OCI-LY1 (cell line): ENCODE data around the gene ANKRD6.

Source experiments
- H2AFZ ChIP-seq: fragments of 200-600 bp; sonication (generic), shearing (Covaris generic); 2 replicates; pipeline ENCODE4 v1.6.0; 2014; ENCODE audit warnings: antibody characterized with exemption, mild to moderate bottlenecking, low read length
- H3F3A ChIP-seq: fragments of 200-600 bp; sonication (generic), shearing (Covaris generic); 2 replicates; pipeline ENCODE4 v1.6.0; 2014; ENCODE audit warnings: mild to moderate bottlenecking, antibody characterized with exemption, low read length, moderate library complexity; ENCODE audit not compliant: insufficient read depth
- H3K27ac ChIP-seq: fragments of 200-600 bp; sonication (generic); 2 replicates; pipeline ENCODE4 v1.5.1; 2014; ENCODE audit warnings: low read length, mixed run types, mild to moderate bottlenecking, low read depth; ENCODE audit not compliant: poor library complexity, severe bottlenecking
- H3K27me3 ChIP-seq: fragments of 200-600 bp; sonication (generic); 2 replicates; pipeline ENCODE4 v1.6.0; 2014; ENCODE audit warnings: antibody characterized with exemption, mild to moderate bottlenecking, low read length, moderate library complexity; ENCODE audit not compliant: insufficient read depth
- H3K36me3 ChIP-seq: fragments of 200-600 bp; sonication (generic); 2 replicates; pipeline ENCODE4 v1.6.1; 2014; ENCODE audit warnings: mild to moderate bottlenecking, antibody characterized with exemption, low read length, moderate library complexity, mixed read lengths; ENCODE audit not compliant: insufficient read depth
- H3K4me1 ChIP-seq: fragments of 200-600 bp; sonication (generic); 2 replicates; pipeline ENCODE4 v1.5.1; 2014; ENCODE audit warnings: mild to moderate bottlenecking, low read length, moderate library complexity; ENCODE audit not compliant: insufficient read depth, severe bottlenecking
- H3K4me2 ChIP-seq: fragments of 200-600 bp; sonication (generic), shearing (Covaris generic); 2 replicates; pipeline ENCODE4 v1.6.1; 2014; ENCODE audit warnings: low read length
- H3K4me3 ChIP-seq: fragments of 200-600 bp; sonication (generic); 2 replicates; pipeline ENCODE4 v1.5.1; 2014; ENCODE audit warnings: low read length, low read depth, mild to moderate bottlenecking, mixed read lengths; ENCODE audit not compliant: poor library complexity, severe bottlenecking
- H3K79me2 ChIP-seq: fragments of 200-600 bp; shearing (Covaris generic); 2 replicates; pipeline ENCODE4 v1.6.1; 2016; ENCODE audit warnings: mixed run types, low read length, mixed read lengths; ENCODE audit not compliant: insufficient read depth
- H3K9ac ChIP-seq: fragments of 200-600 bp; sonication (generic), shearing (Covaris generic); 2 replicates; pipeline ENCODE4 v1.6.1; 2014; ENCODE audit warnings: mild to moderate bottlenecking, low read length, mixed read lengths
- H3K9me2 ChIP-seq: fragments of 200-600 bp; sonication (generic), shearing (Covaris generic); 2 replicates; pipeline ENCODE4 v1.6.1; 2014; ENCODE audit warnings: low read depth, mild to moderate bottlenecking, low read length, mixed read lengths
- H3K9me3 ChIP-seq: fragments of 200-600 bp; shearing (Covaris generic); 2 replicates; pipeline ENCODE4 v1.6.1; 2014; ENCODE audit warnings: low read length, mixed read lengths
- H4K20me1 ChIP-seq: fragments of 200-600 bp; sonication (generic), shearing (Covaris generic); 2 replicates; pipeline ENCODE4 v1.6.0; 2016; ENCODE audit warnings: mild to moderate bottlenecking, low read length; ENCODE audit not compliant: insufficient read depth
- CTCF ChIP-seq: fragments of 200-600 bp; sonication (generic), shearing (Covaris generic); IDR thresholded peaks from 2 replicates; pipeline ENCODE4 v1.5.1; 2017; ENCODE audit warnings: mild to moderate bottlenecking, antibody characterized with exemption, low read length, moderate library complexity, mixed read lengths
- EZH2 ChIP-seq: fragments of 200-600 bp; sonication (generic), shearing (Covaris generic); IDR thresholded peaks from 2 replicates; pipeline ENCODE4 v1.8.0; 2017; ENCODE audit warnings: borderline replicate concordance, mixed run types, mild to moderate bottlenecking, antibody characterized with exemption, low read length, moderate library complexity, mixed read lengths

ANKRD6 gene

GRCh38 chr6:89649682-89650081 is 216.7 kb downstream of the ANKRD6 start:
- H3K79me2 ChIP-seq = no peaks in the 10 kb centered on the region
- H3K9me3 ChIP-seq = no peaks in the 10 kb centered on the region
- no peak overlapping the region for H3K4me3 ChIP-seq
- no peak overlapping the region for H3K4me2 ChIP-seq
- H2AFZ ChIP-seq = no peak overlapping the region
- H3K4me1 ChIP-seq = no peaks in the 10 kb centered on the region
- H3K9me2 ChIP-seq = no peaks in the 10 kb centered on the region
- no peak overlapping the region for H3K27ac ChIP-seq
- H3K27me3 ChIP-seq = no peaks in the 10 kb centered on the region
- TF ChIP-seq CTCF (no peak), EZH2 (no peak)
- H4K20me1 ChIP-seq = no peaks in the 10 kb centered on the region
- no peak overlapping the region for H3K9ac ChIP-seq
- no peaks in the 10 kb centered on the region for H3F3A ChIP-seq
- H3K36me3 ChIP-seq = peaks cover 91% of the 10 kb centered on the region

GRCh38 chr6:89650579-89650978 is 217.6 kb downstream of the ANKRD6 start:
- H3K79me2 ChIP-seq = no peaks in the 10 kb centered on the region
- no peak overlapping the region for H3K4me3 ChIP-seq
- H2AFZ ChIP-seq = no peak overlapping the region
- H3K4me2 ChIP-seq = no peak overlapping the region
- H3K36me3 ChIP-seq = peaks cover 90% of the 10 kb centered on the region
- no peaks in the 10 kb centered on the region for H3F3A ChIP-seq
- no peaks in the 10 kb centered on the region for H3K4me1 ChIP-seq
- no peaks in the 10 kb centered on the region for H3K9me3 ChIP-seq
- no peak overlapping the region for H3K27ac ChIP-seq
- no peaks in the 10 kb centered on the region for H3K9me2 ChIP-seq
- no peak for TF ChIP-seq EZH2
- TF ChIP-seq CTCF = no peak
- no peak overlapping the region for H3K9ac ChIP-seq
- no peaks in the 10 kb centered on the region for H4K20me1 ChIP-seq
- no peaks in the 10 kb centered on the region for H3K27me3 ChIP-seq

- no peak overlapping the region for H3K27ac ChIP-seq
- no peak overlapping the region for H3K4me2 ChIP-seq
- H3K79me2 ChIP-seq = no peaks in the 10 kb centered on the region
- TF ChIP-seq CTCF (no peak), EZH2 (no peak)
- no peaks in the 10 kb centered on the region for H3F3A ChIP-seq
- no peaks in the 10 kb centered on the region for H3K9me2 ChIP-seq
- H4K20me1 ChIP-seq = no peaks in the 10 kb centered on the region
- no peak overlapping the region for H3K9ac ChIP-seq
- H3K4me3 ChIP-seq = no peak overlapping the region
- peaks cover 88% of the 10 kb centered on the region for H3K36me3 ChIP-seq
- H3K27me3 ChIP-seq = no peaks in the 10 kb centered on the region
- H3K9me3 ChIP-seq = no peaks in the 10 kb centered on the region
- no peak overlapping the region for H2AFZ ChIP-seq
- no peaks in the 10 kb centered on the region for H3K4me1 ChIP-seq
These were observed 222.2 kb downstream of the ANKRD6 start for GRCh38 chr6:89655122-89655521.
